Panc1 (cell line): Measurements from ENCODE around the gene DAG1. TPM values are rescaled to one million over a fixed set of nuclear protein-coding genes. Genes with fewer than 3 reads are reported as not detected.

Experiments
- ATAC-seq: fragments of 200-7000 bp; cut with Tn5 transposase; 2 replicates; pipeline ENCODE4 v1.9.1; 2020; ENCODE audit warnings: mild to moderate bottlenecking, moderate library complexity
- BruUV-seq: library from RNA; stranded (reverse); fragments of 400-500 nt; replicated peaks from 2 replicates; lab custom pipeline; 2021; lab: Mats Ljungman, UMichigan
- CTCF ChIA-PET: fragments of 300-600 bp; sonication (Branson Sonifier 250); formaldehyde crosslinking; loops from one replicate; lab custom pipeline; 2022; ENCODE audit warnings: antibody characterized with exemption; lab: Charles Lee
- POLR2A ChIA-PET: fragments of 300-600 bp; sonication (Branson Sonifier 250); formaldehyde crosslinking; loops from one replicate; lab custom pipeline; 2022; ENCODE audit warnings: antibody characterized with exemption; lab: Charles Lee
- DNase-seq: peaks from one replicate; pipeline ENCODE4 v3.0.0-alpha.2; 2010; ENCODE audit warnings: low read depth, low spot score
- H3K27ac ChIP-seq: 2 replicates; pipeline ENCODE4 v1.5.1; 2011; ENCODE audit warnings: mild to moderate bottlenecking, low read length, inconsistent platforms
- H3K27me3 ChIP-seq: fragments of 200-500 bp; sonication (Bioruptor generic); 2 replicates; pipeline ENCODE4 v1.6.0; 2014; ENCODE audit warnings: low read length, inconsistent platforms; ENCODE audit not compliant: control insufficient read depth, insufficient read depth
- H3K36me3 ChIP-seq: fragments of 200-500 bp; sonication (Bioruptor generic); 2 replicates; pipeline ENCODE4 v1.5.1; 2014; ENCODE audit warnings: inconsistent platforms, mild to moderate bottlenecking, low read length, moderate library complexity; ENCODE audit not compliant: control insufficient read depth, insufficient read depth
- H3K4me1 ChIP-seq: 2 replicates; pipeline ENCODE4 v1.5.1; 2011; ENCODE audit warnings: inconsistent platforms, mild to moderate bottlenecking, low read length, moderate library complexity; ENCODE audit not compliant: control insufficient read depth, insufficient read depth
- H3K4me3 ChIP-seq, 2 experiments: 2 replicates each; pipeline ENCODE4 v1.5.1; 2011 to 2012; ENCODE audit warnings: low read depth in 2 of 2, low read length in 2 of 2, mild to moderate bottlenecking in 2 of 2, inconsistent platforms in 1 of 2, moderate library complexity in 1 of 2
- H3K9me3 ChIP-seq: fragments of 200-500 bp; sonication (Bioruptor generic); 2 replicates; pipeline ENCODE4 v1.5.1; 2014; ENCODE audit warnings: low read depth, mild to moderate bottlenecking, inconsistent platforms, low read length, moderate library complexity; ENCODE audit not compliant: control insufficient read depth, insufficient read depth
- POLR2AphosphoS5 ChIP-seq: IDR thresholded peaks from 2 replicates; pipeline ENCODE4 v1.6.1; 2012; ENCODE audit warnings: mild to moderate bottlenecking, low read depth, low read length, moderate library complexity
- SIN3A ChIP-seq: IDR thresholded peaks from 2 replicates; pipeline ENCODE4 v1.6.1; 2012; ENCODE audit warnings: low read depth, mild to moderate bottlenecking, low read length, moderate library complexity, borderline replicate concordance; ENCODE audit not compliant: insufficient read depth
- TCF7L2 ChIP-seq: IDR thresholded peaks from 2 replicates; pipeline ENCODE4 v1.6.1; 2011; ENCODE audit warnings: mild to moderate bottlenecking, low read depth, low read length, inconsistent platforms
- in situ Hi-C: cut with HindIII; loops from 2 replicates; pipeline ENCODE4 v1.10.0; 2016; ENCODE audit warnings: low sequenced_read_pairs, low pct_unique_long_range_greater_than_20kb
- intact Hi-C: fragments of 100-400 bp; cut with micrococcal nuclease; formaldehyde crosslinking; loops from one replicate; pipeline ENCODE4 v1.10.0; 2022; ENCODE audit not compliant: unreplicated experiment
- total RNA-seq: library from RNA; stranded (reverse); gene quantifications from one replicate; pipeline ENCODE4 v1.2.1, GENCODE V29; 2021; ENCODE audit not compliant: unreplicated experiment
- TF ChIP-seq, protein P1 (sequence below): fragments of 450-650 bp; IDR thresholded peaks from 2 replicates; pipeline ENCODE4 v1.5.1; 2017; ENCODE audit warnings: mild to moderate bottlenecking
- TF ChIP-seq, protein P2 (sequence below), 2 experiments: IDR thresholded peaks; 2 replicates each; pipeline ENCODE4 v1.6.1; 2011 to 2012; ENCODE audit warnings: low read depth in 2 of 2, control low read depth in 1 of 2, low read length in 1 of 2, mild to moderate bottlenecking in 1 of 2, moderate library complexity in 1 of 2; ENCODE audit not compliant: insufficient read depth in 1 of 2

The DAG1 gene
- total RNA-seq, 1 experiment from 2014 or later = 160 TPM

- in situ Hi-C loops = no loop called here
- CTCF ChIA-PET = interaction anchor here (0.6 to 2.1 kb wide), 9 partner anchors 25 to 391 kb away, joined by 3 to 30 read pairs (median 5); partner anchors contain the start of gene DAG1
- no TSS peak for BruUV-seq
- Histone ChIP-seq H3K27ac (peak overlapping the region; percentile 72), H3K27me3 (no peaks in the 10 kb centered on the region), H3K4me3 (peak overlapping the region; percentile 50 to 63), H3K36me3 (no peaks in the 10 kb centered on the region), H3K9me3 (no peaks in the 10 kb centered on the region), H3K4me1 (peaks cover 4% of the 10 kb centered on the region; the same call in 1 of the 2 replicates)
- TF ChIP-seq, protein P1, sequence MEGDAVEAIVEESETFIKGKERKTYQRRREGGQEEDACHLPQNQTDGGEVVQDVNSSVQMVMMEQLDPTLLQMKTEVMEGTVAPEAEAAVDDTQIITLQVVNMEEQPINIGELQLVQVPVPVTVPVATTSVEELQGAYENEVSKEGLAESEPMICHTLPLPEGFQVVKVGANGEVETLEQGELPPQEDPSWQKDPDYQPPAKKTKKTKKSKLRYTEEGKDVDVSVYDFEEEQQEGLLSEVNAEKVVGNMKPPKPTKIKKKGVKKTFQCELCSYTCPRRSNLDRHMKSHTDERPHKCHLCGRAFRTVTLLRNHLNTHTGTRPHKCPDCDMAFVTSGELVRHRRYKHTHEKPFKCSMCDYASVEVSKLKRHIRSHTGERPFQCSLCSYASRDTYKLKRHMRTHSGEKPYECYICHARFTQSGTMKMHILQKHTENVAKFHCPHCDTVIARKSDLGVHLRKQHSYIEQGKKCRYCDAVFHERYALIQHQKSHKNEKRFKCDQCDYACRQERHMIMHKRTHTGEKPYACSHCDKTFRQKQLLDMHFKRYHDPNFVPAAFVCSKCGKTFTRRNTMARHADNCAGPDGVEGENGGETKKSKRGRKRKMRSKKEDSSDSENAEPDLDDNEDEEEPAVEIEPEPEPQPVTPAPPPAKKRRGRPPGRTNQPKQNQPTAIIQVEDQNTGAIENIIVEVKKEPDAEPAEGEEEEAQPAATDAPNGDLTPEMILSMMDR = peak; percentile 92
- TF ChIP-seq POLR2AphosphoS5 (peak; percentile 48; the same call in 1 of the 2 replicates), TCF7L2 (no peak)
- intact Hi-C loops = loop anchor here (2.0 kb wide), 1 partner anchor 131 kb away; no protein-coding TSS in a partner anchor
- ATAC-seq = peak; percentile 98
- peak; percentile 39 for DNase-seq
- POLR2A ChIA-PET = no interaction called here
Observed at GRCh38 chr3:49539659-49540560, 69.8 kb downstream of the DAG1 start.

- TF ChIP-seq, protein P2, sequence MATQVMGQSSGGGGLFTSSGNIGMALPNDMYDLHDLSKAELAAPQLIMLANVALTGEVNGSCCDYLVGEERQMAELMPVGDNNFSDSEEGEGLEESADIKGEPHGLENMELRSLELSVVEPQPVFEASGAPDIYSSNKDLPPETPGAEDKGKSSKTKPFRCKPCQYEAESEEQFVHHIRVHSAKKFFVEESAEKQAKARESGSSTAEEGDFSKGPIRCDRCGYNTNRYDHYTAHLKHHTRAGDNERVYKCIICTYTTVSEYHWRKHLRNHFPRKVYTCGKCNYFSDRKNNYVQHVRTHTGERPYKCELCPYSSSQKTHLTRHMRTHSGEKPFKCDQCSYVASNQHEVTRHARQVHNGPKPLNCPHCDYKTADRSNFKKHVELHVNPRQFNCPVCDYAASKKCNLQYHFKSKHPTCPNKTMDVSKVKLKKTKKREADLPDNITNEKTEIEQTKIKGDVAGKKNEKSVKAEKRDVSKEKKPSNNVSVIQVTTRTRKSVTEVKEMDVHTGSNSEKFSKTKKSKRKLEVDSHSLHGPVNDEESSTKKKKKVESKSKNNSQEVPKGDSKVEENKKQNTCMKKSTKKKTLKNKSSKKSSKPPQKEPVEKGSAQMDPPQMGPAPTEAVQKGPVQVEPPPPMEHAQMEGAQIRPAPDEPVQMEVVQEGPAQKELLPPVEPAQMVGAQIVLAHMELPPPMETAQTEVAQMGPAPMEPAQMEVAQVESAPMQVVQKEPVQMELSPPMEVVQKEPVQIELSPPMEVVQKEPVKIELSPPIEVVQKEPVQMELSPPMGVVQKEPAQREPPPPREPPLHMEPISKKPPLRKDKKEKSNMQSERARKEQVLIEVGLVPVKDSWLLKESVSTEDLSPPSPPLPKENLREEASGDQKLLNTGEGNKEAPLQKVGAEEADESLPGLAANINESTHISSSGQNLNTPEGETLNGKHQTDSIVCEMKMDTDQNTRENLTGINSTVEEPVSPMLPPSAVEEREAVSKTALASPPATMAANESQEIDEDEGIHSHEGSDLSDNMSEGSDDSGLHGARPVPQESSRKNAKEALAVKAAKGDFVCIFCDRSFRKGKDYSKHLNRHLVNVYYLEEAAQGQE (IDR thresholded peaks at IDR 0.05; ENCODE audit: insufficient read depth in 1 of 2, low read depth in 2 of 2, low read length in 1 of 2) = no peak
- no peaks in the 10 kb centered on the region for H3K36me3 ChIP-seq
- no peak overlapping the region for H3K4me3 ChIP-seq
- no peaks in the 10 kb centered on the region for H3K9me3 ChIP-seq
- intact Hi-C loops (no loop called here), in situ Hi-C loops (no loop called here)
- no TSS peak for BruUV-seq
- H3K27ac ChIP-seq = no peak overlapping the region
- DNase-seq (no peak), ATAC-seq (no peak)
- H3K27me3 ChIP-seq = peaks cover 4% of the 10 kb centered on the region; the same call in 1 of the 2 replicates
- POLR2A ChIA-PET = no interaction called here
- no peaks in the 10 kb centered on the region for H3K4me1 ChIP-seq
- CTCF ChIA-PET = no interaction called here
Observed at GRCh38 chr3:49552087-49552486, 82.0 kb downstream of the DAG1 start.

DNA sequence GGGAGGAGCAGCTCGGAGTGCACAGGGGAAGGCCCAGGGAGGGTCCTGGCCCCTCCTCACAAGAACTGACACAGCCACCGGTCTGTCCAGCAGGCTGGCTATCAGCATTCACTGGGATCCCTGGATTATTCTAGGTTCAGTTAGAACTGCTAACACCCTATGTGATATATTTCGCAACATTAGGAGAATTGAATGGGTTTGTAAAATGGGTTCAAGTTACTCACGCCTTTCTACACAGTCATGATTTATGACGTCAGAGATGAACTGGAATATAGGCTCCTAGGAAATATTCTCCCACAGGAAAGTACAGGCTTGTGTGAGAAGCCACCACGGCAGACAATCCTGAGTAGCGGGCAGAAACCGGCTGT is 83.2 kb downstream of the DAG1 start:
- Histone ChIP-seq H3K27me3 (peaks cover 4% of the 10 kb centered on the region; the same call in 1 of the 2 replicates), H3K4me1 (no peaks in the 10 kb centered on the region), H3K27ac (peak overlapping the region; percentile 89), H3K4me3 (peak overlapping the region; percentile 75 to 87), H3K9me3 (no peaks in the 10 kb centered on the region), H3K36me3 (no peaks in the 10 kb centered on the region)
- POLR2A ChIA-PET = no interaction called here
- intact Hi-C loops (no loop called here), in situ Hi-C loops (no loop called here)
- DNase-seq = no peak
- TF ChIP-seq, protein P2 (IDR thresholded peaks at IDR 0.05; ENCODE audit: insufficient read depth in 1 of 2, low read depth in 2 of 2, low read length in 1 of 2) = no peak
- TF ChIP-seq, protein P1 = no peak
- TF ChIP-seq SIN3A = no peak
- TF ChIP-seq POLR2AphosphoS5 = no peak
- TF ChIP-seq TCF7L2 = no peak
- CTCF ChIA-PET = no interaction called here
- BruUV-seq = TSS peak; percentile 87
- no peak for ATAC-seq
